GM04504 (cell line): ENCODE measurements around the gene TMEM219.
"Not testable (repeated sequence)": the region's sequence is repeated elsewhere in the genome, so short reads cannot be mapped to it uniquely, and the experiment has no call there.

ENCODE experiments used
- DNase-seq: peaks from one replicate; pipeline ENCODE4 v3.0.0-alpha.2; 2012; ENCODE audit warnings: low read depth

Gene TMEM219

DNA sequence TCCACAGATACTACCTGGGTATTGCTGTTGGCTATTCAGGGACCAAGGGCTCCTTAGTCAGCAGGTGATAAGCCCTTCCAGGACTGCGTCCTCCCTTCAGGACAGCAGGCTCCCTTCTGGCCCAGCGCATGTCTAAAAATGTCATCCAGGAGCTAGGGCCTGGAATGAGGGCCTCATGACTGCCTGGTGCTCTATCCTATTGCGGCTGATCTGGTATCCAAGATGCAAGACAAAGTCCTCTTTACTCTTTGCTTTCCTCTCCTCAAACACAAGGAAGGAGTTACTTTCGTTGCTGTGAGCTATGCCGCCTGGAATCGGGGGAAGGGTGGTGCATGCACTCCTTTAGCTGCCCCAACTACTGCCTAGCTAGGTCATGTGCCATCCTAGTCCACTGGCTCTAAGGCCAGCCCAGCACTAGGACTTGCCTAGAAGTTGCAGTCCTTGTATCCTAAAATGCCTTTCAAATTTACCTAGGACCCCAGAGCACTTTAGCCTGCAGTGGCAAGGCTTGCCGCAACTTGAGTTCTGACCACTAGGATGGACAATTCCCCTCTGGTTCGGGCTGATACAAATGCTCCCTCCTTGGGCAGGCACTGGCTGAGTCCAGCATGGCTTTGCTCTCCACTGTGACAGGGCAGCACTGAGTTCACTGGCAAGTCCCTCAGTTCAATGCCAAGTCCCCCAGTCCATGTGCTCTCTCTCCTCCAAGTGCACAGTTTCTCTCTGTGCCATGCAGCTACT is 10.1 kb upstream of the TMEM219 start:
- DNase-seq: no peak

DNA sequence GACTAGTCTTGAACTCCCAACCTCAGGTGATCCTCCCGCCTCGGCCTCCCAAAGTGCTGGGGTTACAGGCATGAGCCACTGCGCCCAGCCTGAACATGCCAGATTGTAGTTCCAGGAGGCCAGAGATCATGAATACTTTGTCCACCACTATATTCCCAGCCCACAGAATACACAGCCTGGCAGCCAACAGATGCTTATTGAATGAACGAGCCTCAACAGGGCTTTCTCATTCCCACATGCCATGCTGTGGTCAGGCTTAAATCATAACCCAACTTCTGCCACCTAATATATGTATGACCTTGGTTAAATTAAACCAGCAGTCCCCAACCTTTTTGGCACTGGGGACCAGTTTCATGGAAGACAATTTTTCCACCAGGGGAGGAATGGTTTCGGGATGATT is 3.1 kb upstream of the TMEM219 start:
- no peak for DNase-seq

- DNase-seq: no peak
These were observed 2.6 kb upstream of the TMEM219 start for GRCh38 chr16:29959293-29959692.

- not testable (repeated sequence) for DNase-seq
These were observed 2.1 kb upstream of the TMEM219 start for GRCh38 chr16:29959821-29960220.

DNA sequence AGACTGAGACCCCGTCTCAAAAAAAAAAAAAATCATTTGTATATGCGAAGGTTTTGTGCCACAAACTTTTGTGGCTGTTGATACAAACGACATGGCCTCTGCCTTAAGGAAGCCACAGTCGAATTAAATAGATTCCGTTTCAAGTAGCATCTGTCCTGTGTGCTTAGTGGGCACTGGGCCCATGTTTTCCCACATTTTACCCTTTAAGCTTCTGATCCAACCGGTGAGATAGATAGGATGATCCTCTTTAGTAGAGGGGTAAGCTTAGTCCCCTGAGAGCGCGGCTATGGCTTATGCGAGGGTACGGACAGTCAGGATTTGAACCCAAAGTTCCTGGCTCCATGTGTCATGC is 776 bp upstream of the TMEM219 start:
- DNase-seq: no peak

- no peak for DNase-seq
These were observed 590 bp downstream of the TMEM219 start for GRCh38 chr16:29962344-29962994.

DNA sequence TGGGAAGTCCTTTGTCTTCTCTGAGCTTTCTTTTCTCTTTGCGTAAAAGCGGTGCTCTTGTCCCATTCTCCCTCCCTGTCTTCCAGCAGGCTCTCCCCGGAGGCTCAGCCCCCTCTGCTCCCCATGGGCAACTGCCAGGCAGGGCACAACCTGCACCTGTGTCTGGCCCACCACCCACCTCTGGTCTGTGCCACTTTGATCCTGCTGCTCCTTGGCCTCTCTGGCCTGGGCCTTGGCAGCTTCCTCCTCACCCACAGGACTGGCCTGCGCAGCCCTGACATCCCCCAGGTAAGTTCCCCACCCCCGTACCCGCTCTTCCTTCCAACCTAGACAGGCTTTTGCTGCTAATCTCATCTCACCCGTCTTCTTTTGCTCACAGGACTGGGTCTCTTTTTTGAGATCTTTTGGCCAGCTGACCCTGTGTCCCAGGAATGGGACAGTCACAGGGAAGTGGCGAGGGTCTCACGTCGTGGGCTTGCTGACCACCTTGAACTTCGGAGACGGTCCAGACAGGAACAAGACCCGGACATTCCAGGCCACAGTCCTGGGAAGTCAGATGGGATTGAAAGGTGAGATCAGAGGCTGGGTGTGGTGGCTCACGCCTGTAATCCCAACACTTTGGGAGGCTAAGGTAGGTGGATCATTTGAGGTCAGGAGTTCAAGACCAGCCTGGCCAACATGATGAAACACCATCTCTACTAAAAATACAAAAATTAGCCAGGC is 1.3 kb downstream of the TMEM219 start:
- no peak for DNase-seq

DNA sequence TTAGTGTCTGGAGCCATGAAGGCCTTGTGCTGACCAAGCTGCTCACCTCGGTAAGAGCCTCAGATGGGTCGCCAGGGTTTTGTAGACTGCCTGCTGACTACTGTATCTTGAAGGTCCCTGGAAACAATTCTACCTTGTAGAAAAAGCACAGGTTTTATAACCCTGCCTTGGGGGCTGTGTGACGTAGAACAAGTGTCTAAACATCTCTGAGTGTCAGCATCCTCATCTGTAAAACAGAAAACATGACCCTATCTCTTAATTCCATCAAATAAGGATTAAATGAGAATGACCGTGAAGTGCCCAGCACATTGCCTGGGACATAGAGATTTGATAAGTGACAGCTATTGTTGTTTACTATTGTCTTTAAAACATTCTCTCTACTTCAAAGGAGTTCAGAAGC is 6.3 kb downstream of the TMEM219 start:
- DNase-seq: no peak

DNA sequence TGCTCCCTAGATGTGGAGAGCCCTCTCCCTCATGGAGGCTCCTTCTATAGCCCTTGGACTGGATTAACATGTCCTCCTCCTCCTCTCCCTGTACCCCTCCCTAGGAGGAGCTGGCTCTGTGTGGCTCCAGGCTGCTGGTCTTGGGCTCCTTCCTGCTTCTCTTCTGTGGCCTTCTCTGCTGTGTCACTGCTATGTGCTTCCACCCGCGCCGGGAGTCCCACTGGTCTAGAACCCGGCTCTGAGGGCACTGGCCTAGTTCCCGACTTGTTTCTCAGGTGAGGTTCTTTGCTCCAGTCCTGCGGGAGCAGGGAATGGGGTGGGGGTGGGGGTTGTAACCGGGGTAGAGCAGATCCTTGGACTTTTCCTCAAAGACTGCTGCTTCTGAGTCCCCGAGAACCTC is 9.4 kb downstream of the TMEM219 start:
- no peak for DNase-seq

DNA sequence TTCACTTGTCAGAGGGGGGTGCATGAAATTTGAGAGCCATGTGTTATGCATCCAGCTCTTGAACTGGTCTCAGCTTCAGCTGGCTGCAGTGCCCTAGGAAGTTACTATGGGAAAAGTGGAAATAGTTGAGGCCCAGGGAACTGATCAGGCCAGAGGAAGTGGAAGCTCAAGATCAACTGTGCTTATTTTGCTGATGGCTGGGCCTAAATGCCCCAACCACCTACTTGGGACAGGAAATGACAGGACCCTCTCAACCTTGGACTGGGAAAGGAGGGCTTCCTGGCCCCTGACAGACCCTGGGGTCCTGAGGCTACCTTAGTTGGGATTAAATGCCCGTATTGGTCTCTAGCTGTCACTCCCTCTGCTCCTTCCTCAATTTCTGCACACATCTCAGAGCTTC is 10.6 kb downstream of the TMEM219 start:
- DNase-seq: no peak

DNA sequence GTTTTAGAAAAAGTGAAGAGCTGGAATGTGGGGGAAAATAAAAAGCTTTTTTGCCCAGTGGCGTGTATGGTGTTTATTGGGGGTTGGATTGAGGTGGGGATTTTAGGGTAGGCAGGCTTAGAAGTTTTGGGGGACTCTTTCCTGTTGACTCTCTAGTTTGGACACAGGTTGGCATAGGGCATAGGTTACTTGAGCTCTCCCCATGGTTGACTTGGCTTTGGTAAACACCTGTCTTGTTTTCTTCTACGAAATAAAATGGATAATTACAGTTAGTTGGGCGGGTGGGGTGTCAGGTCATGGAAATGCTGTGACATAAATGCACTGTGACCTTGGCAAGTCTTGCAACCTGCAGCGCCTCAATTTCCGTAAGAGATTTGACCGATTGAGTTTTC is 11.1 kb downstream of the TMEM219 start:
- DNase-seq: no peak

GRCh38 chr16:29973384-29974246 is 11.7 kb downstream of the TMEM219 start, which contains the start of gene TAOK2:
TSS of gene TAOK2 (plus strand) at chr16:29973868. CDS start at chr16:29977773, 3,905 bp downstream.
- peak; percentile 96 for DNase-seq

GRCh38 chr16:29974291-29975133 is 12.6 kb downstream of the TMEM219 start:
- no peak for DNase-seq

DNA sequence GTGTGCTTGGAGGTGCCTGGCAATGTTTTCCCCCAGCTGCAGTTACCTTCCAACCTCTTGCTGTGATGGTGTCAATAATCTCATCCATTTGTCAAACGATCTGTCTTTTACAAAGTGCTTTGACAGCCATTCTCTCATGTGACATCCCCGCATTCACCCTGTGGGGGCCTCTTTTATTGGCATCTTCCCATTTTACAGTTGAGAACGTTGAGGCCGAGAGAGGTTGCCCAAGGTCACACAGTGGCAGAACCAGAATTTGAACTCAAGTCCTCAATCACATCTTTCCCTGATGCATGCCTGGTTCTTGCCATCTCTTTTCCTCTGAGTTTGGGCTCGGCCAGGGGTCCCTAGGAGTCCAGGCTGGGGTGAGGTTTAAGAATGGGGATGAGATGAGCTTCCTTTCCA is 13.3 kb downstream of the TMEM219 start:
- no peak for DNase-seq

DNA sequence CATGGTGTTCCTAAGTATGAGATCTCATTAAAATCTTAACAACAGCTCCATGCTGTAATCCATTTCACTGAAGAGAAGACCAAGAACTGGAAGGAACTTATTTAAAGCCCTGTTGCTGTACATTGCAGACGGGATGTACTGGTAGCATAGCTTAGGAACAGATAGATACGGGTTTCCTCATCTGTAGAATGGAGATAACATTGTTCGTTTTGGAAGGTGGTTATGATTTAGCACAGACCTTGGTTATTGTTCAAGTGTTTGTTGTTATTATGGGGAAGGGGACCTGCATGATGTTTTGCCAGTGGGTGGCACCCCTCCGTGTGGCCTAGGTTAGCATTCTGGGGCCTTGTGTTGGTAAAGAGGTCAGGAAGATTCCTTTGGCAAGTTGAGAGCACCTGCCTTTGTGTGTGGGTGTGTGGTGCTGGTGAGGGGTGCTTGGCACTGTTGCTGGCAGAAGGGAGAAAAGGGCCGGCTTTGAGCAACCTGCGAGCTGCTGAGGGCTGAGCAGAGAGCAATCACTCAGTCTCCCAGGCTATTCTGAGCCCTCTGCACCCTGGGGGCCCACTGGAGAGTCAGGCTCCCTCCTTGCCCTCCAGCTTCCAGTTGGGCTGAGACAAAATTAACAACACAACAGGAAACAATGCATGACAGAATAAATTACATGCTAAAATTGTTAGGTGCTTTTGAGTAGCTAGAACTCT is 14.1 kb downstream of the TMEM219 start:
- no peak for DNase-seq

GRCh38 chr16:29977063-29977825 is 15.4 kb downstream of the TMEM219 start:
- no peak for DNase-seq

GRCh38 chr16:29978081-29978480 is 16.2 kb downstream of the TMEM219 start:
- no peak for DNase-seq

DNA sequence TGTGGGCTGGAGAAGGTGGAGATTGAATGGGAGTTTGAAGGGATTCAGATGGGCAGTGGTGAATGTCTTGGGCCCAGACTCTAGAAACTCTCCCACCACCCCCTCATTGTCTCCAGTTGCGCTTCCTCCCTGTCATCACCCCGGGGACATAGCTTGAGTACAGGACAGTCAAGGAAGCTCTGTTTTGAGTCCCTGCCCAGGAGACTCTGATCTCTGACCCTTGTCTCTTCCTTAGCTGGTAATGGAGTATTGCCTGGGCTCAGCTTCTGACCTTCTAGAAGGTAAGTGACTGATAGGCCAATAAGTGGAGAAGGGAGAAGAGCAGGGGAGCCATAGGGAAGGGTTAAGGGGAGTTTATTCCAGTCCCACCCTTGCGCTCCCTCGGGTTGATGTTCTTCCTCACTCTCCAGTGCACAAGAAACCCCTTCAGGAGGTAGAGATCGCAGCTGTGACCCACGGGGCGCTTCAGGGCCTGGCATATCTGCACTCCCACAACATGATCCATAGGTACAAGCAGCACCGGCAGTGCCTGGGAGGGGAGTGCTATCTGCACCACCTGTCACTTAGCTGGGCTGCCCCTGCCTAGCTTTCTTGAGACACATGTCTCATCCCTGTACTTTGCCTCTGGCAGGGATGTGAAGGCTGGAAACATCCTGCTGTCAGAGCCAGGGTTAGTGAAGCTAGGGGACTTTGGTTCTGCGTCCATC is 16.8 kb downstream of the TMEM219 start:
- DNase-seq: no peak
